ENCODE data around the gene CHP1.

DNA sequence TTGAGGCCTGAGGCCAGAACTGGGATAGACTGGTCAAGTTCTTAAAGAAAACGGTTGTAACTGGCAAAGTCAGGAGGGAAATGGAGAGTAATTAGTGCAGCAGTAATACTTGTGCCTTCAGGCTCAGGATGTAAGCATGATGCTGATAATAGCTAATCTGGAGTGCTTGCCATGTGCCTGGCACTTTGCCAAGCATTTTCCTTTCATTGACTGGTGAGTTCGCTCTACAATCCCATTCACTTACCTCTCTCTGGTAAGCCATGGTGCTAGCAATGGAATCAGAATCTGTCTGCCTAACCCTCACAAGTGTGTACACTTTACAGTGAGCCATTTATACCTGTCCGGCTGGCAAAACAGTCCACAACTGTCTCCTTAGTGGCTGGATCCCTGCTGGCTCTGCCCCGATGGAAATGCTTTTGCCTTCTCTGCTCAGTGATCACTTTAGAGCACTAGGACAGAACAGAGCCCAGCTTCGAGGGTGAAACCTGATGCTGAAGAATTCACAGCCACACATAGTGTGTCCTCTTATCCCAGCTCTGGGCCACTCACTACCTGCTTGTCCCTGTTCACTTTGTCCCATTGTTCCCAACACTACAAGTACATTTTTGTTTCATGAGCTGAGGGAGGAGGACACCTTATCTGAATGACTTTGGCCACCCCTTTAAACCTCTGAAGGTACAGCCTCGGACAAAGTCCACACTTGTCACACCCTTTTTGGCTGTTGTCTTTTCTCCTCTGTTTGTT is 10.3 kb downstream of the CHP1 start:
- TF ChIP-seq CTCF (conservative IDR thresholded peaks at IDR 0.05; ENCODE audit: low read depth, low read length) = no peak
- TF ChIP-seq EZH2 (IDR thresholded peaks at IDR 0.05; ENCODE audit: low read length, unreplicated experiment) = no peak
- TF ChIP-seq EZH2phosphoT487 (IDR thresholded peaks at IDR 0.05; ENCODE audit: borderline replicate concordance, low read length) = no peak
